HCT116 (cell line): ENCODE results near the gene PRKCD. TPM values are rescaled to one million over a fixed set of nuclear protein-coding genes. Genes with fewer than 3 reads are reported as not detected.
A peak's percentile ranks its signal among the peaks of the same experiment; 100 is the strongest.

ENCODE experiments used
- ATAC-seq: fragments of 200-7000 bp; cut with Tn5 transposase; 2 replicates; pipeline ENCODE4 v1.9.1; 2020; ENCODE audit warnings: mild to moderate bottlenecking, moderate library complexity
- BruUV-seq: library from RNA; stranded (reverse); fragments of 400-500 nt; replicated peaks from 2 replicates; lab custom pipeline; 2021; lab: Mats Ljungman, UMichigan
- CTCF ChIA-PET: fragments of 300-600 bp; sonication (Branson Sonifier 250); formaldehyde crosslinking; loops from one replicate; lab custom pipeline; 2021; ENCODE audit warnings: antibody characterized with exemption; lab: Charles Lee
- POLR2A ChIA-PET: fragments of 300-600, 350-600 bp; sonication (Branson Sonifier 250); formaldehyde crosslinking; loops from one replicate; lab custom pipeline; 2021; ENCODE audit warnings: antibody characterized with exemption; lab: Charles Lee
- RAD21 ChIA-PET, 2 experiments: fragments of 300-600 bp; sonication (Branson Sonifier 250); formaldehyde crosslinking; loops; one replicate each; lab custom pipeline; 2023; ENCODE audit warnings: low total read pairs in 2 of 2; ENCODE audit not compliant: uncharacterized antibody in 2 of 2, unreplicated experiment in 2 of 2, low non-redundant PET in 1 of 2; lab: Charles Lee
- DNase-seq: peaks from one replicate; pipeline ENCODE4 v3.0.0-alpha.2; 2010; ENCODE audit warnings: low read depth, low spot score
- H2AFZ ChIP-seq: fragments of 200-600 bp; shearing (Covaris generic), sonication (generic); 2 replicates; pipeline ENCODE4 v1.6.1; 2017; ENCODE audit warnings: low read depth, mixed run types, mixed read lengths, antibody characterized with exemption, low read length; ENCODE audit not compliant: poor library complexity, severe bottlenecking
- H3K27ac ChIP-seq: 2 replicates; pipeline ENCODE4 v1.5.1; 2012; ENCODE audit warnings: low read depth, low read length
- H3K27me3 ChIP-seq: fragments of 200-600 bp; sonication (generic); 2 replicates; pipeline ENCODE4 v1.6.1; 2016; ENCODE audit warnings: mixed run types, low read length, mixed read lengths; ENCODE audit not compliant: insufficient read depth
- H3K36me3 ChIP-seq, 2 experiments: fragments of 200-500 bp in 1 of 2; fragments of 200-600 bp in 1 of 2; sonication (Bioruptor generic) in 1 of 2; sonication (generic) in 1 of 2; 2 replicates each; pipeline versions ENCODE4 v1.5.1 to v1.6.1; 2014 to 2016; ENCODE audit warnings: low read length in 2 of 2, inconsistent platforms in 1 of 2, mixed read lengths in 1 of 2, mixed run types in 1 of 2; ENCODE audit not compliant: insufficient read depth in 2 of 2, control insufficient read depth in 1 of 2
- H3K4me1 ChIP-seq, 2 experiments: fragments of 200-600 bp in 1 of 2; sonication (generic) in 1 of 2; 2 replicates each; pipeline versions ENCODE4 v1.5.1 to v1.6.1; 2012 to 2017; ENCODE audit warnings: low read length in 2 of 2, inconsistent platforms in 1 of 2, mild to moderate bottlenecking in 1 of 2, mixed read lengths in 1 of 2, mixed run types in 1 of 2, moderate library complexity in 1 of 2; ENCODE audit not compliant: insufficient read depth in 2 of 2, control insufficient read depth in 1 of 2
- H3K4me2 ChIP-seq: fragments of 200-600 bp; sonication (generic); 2 replicates; pipeline ENCODE4 v1.6.1; 2017; ENCODE audit warnings: mixed run types, low read length, mixed read lengths
- H3K4me3 ChIP-seq, 2 experiments: fragments of 200-600 bp in 1 of 2; sonication (generic) in 1 of 2; replicated peaks in 1 of 2; 2 replicates each; pipeline ENCODE4 v1.5.1; 2011 to 2016; ENCODE audit warnings: low read length in 2 of 2, control low read depth in 1 of 2, low read depth in 1 of 2, mild to moderate bottlenecking in 1 of 2, mixed read lengths in 1 of 2, mixed run types in 1 of 2
- H3K79me2 ChIP-seq: fragments of 200-600 bp; sonication (generic); 2 replicates; pipeline ENCODE4 v1.6.1; 2017; ENCODE audit warnings: mild to moderate bottlenecking, mixed run types, low read length, moderate library complexity, mixed read lengths; ENCODE audit not compliant: insufficient read depth
- H3K9ac ChIP-seq: fragments of 200-600 bp; sonication (generic); 2 replicates; pipeline ENCODE4 v1.6.1; 2016; ENCODE audit warnings: low read length, mixed read lengths
- H3K9me2 ChIP-seq: fragments of 200-600 bp; sonication (generic), shearing (Covaris generic); 2 replicates; pipeline ENCODE4 v1.6.1; 2017; ENCODE audit warnings: mixed run types, mild to moderate bottlenecking, moderate library complexity; ENCODE audit not compliant: insufficient read depth
- H3K9me3 ChIP-seq, 2 experiments: fragments of 200-500 bp in 1 of 2; fragments of 200-600 bp in 1 of 2; sonication (Bioruptor generic) in 1 of 2; sonication (generic) in 1 of 2; 2 replicates each; pipeline ENCODE4 v1.6.1; 2014 to 2017; ENCODE audit warnings: low read length in 2 of 2, mixed read lengths in 2 of 2, inconsistent platforms in 1 of 2, low read depth in 1 of 2, mild to moderate bottlenecking in 1 of 2, mixed run types in 1 of 2, moderate library complexity in 1 of 2; ENCODE audit not compliant: control insufficient read depth in 1 of 2, insufficient read depth in 1 of 2
- H4K20me1 ChIP-seq: fragments of 200-600 bp; sonication (generic), shearing (Covaris generic); 2 replicates; pipeline ENCODE4 v1.6.1; 2017; ENCODE audit warnings: mixed run types, mild to moderate bottlenecking, moderate library complexity; ENCODE audit not compliant: insufficient read depth
- CTCF ChIP-seq, 3 experiments: fragments of 200-600 bp in 1 of 3; sonication (generic) in 1 of 3; IDR thresholded peaks in 2 of 3; conservative IDR thresholded peaks in 1 of 3; 2 replicates each; pipeline ENCODE4 v1.5.1; 2012 to 2017; ENCODE audit warnings: low read depth in 2 of 3, low read length in 2 of 3, antibody characterized with exemption in 1 of 3, borderline replicate concordance in 1 of 3, control low read depth in 1 of 3, mild to moderate bottlenecking in 1 of 3, mixed read lengths in 1 of 3, mixed run types in 1 of 3, moderate library complexity in 1 of 3; ENCODE audit not compliant: insufficient read depth in 1 of 3
- EGR1 ChIP-seq: IDR thresholded peaks from 2 replicates; pipeline ENCODE4 v1.6.1; 2012; ENCODE audit warnings: low read depth
- EZH2 ChIP-seq: fragments of 200-600 bp; sonication (generic); IDR thresholded peaks from 2 replicates; pipeline ENCODE4 v1.6.1; 2017; ENCODE audit warnings: antibody characterized with exemption, mixed run types
- JUND ChIP-seq: IDR thresholded peaks from 2 replicates; pipeline ENCODE4 v1.6.1; 2012
- POLR2A ChIP-seq: IDR thresholded peaks from 2 replicates; pipeline ENCODE4 v1.7.0; 2011; ENCODE audit warnings: borderline replicate concordance; ENCODE audit not compliant: insufficient read depth, insufficient read length; ENCODE audit errors: extremely low read depth
- POLR2AphosphoS5 ChIP-seq: IDR thresholded peaks from 2 replicates; pipeline ENCODE4 v1.6.1; 2011; ENCODE audit warnings: mild to moderate bottlenecking, low read depth, low read length, moderate library complexity
- SIN3A ChIP-seq: IDR thresholded peaks from 2 replicates; pipeline ENCODE4 v1.6.1; 2012; ENCODE audit warnings: low read depth
- SP1 ChIP-seq: IDR thresholded peaks from 2 replicates; pipeline ENCODE4 v1.6.1; 2012; ENCODE audit warnings: low read depth
- SRF ChIP-seq: IDR thresholded peaks from 2 replicates; pipeline ENCODE4 v1.6.1; 2012; ENCODE audit warnings: low read depth
- TCF7L2 ChIP-seq: IDR thresholded peaks from 2 replicates; pipeline ENCODE4 v1.7.0; 2011; ENCODE audit warnings: borderline replicate concordance, inconsistent platforms; ENCODE audit not compliant: insufficient read depth, insufficient read length; ENCODE audit errors: extremely low read depth
- ZFX ChIP-seq: fragments of 450-650 bp; IDR thresholded peaks from 2 replicates; pipeline ENCODE4 v1.6.1; 2017
- intact Hi-C: fragments of 100-400 bp; cut with micrococcal nuclease; formaldehyde crosslinking; loops from 2 replicates; pipeline ENCODE4 v1.10.0; 2022
- total RNA-seq: library from RNA; stranded (reverse); gene quantifications from one replicate; pipeline ENCODE4 v1.2.1, GENCODE V29; 2021; ENCODE audit not compliant: unreplicated experiment
- TF ChIP-seq, protein P1 (sequence below): IDR thresholded peaks from 2 replicates; pipeline ENCODE4 v1.6.1; 2011; ENCODE audit warnings: mild to moderate bottlenecking, low read length, moderate library complexity; ENCODE audit not compliant: insufficient replicate concordance; ENCODE audit errors: extremely low read depth

PRKCD gene
- total RNA-seq, 1 experiment from 2014 or later, result 34.4 TPM

DNA sequence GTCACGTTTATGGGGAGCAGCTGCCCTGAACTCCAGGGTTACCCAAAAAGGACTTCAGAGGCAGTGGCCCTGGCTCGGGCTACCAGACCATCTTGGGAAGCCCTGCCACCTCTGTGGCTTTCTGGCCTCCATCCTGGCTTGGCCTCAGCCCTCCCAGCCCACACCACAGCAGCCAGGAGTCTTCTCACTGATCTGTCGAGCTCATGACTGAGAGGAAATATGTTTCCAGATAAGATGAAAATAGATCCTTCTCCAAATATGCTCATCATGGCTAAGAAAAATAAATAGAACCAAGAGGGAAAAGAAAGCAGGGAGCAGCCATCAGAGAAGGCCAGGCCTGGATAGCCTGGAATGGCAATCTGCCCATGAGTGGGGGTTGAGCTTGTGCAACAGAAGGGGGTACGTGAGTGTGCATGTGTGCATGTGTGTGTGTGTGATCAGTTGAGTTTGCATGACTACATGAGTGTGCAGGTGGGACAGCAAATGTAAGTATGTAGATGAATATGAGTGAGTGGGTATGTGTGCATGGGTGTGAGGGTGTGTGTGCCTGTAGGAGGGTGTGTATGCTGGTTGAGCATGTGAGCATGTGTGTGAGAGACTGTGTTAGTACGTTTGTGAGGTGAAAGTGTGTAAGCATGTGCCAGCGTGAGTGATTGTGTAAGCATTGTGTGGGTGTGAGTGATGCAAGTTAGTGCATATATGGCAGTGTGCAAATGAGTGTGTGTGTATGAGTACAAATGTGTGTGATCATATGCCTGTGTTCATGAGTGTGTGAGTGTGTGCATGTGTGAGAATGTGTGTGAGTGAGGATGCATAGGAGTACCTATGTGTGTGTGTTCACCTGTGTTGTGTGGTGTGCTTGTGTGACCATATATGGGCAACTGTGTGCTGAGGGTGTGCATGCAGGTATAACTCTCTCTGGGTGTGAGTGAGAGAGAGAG lies 20.8 kb upstream of the PRKCD start:
- RAD21 ChIA-PET, result no interaction called here
- no peak overlapping the region for H3K27ac ChIP-seq
- no peak overlapping the region for H3K9ac ChIP-seq
- H3K36me3 ChIP-seq, result no peaks in the 10 kb centered on the region
- no peak overlapping the region for H3K4me3 ChIP-seq
- no peak overlapping the region for H2AFZ ChIP-seq
- peaks cover 0 to 4% of the 10 kb centered on the region in 2 experiments; a peak in 2 of 4 replicates for H3K4me1 ChIP-seq
- intact Hi-C loops, result no loop called here
- CTCF ChIA-PET, result no interaction called here
- H3K27me3 ChIP-seq, result no peaks in the 10 kb centered on the region
- H3K9me2 ChIP-seq, result no peaks in the 10 kb centered on the region
- TF ChIP-seq SP1 (no peak), EGR1 (no peak), SRF (peak; percentile 59; the same call in 1 of the 2 replicates), POLR2AphosphoS5 (no peak)
- H3K9me3 ChIP-seq, result no peaks in the 10 kb centered on the region
- no peaks in the 10 kb centered on the region for H4K20me1 ChIP-seq
- no peak overlapping the region for H3K4me2 ChIP-seq
- ATAC-seq, result 0 out of 2 replicates have a peak, but pooled peaks have one; percentile 32
- H3K79me2 ChIP-seq, result no peaks in the 10 kb centered on the region
- BruUV-seq, result no TSS peak
- DNase-seq, result no peak
- POLR2A ChIA-PET, result no interaction called here

- Histone ChIP-seq H3K4me2 (no peak overlapping the region), H3K4me1 (peaks cover 0 to 4% of the 10 kb centered on the region in 2 experiments; a peak in 2 of 4 replicates), H3K27ac (no peak overlapping the region), H3K79me2 (no peaks in the 10 kb centered on the region)
- DNase-seq, result no peak
- TF ChIP-seq JUND, result no peak
- no peak for TF ChIP-seq ZFX
- TF ChIP-seq EGR1, result no peak
- no peak for TF ChIP-seq POLR2A
- TF ChIP-seq, protein P1, sequence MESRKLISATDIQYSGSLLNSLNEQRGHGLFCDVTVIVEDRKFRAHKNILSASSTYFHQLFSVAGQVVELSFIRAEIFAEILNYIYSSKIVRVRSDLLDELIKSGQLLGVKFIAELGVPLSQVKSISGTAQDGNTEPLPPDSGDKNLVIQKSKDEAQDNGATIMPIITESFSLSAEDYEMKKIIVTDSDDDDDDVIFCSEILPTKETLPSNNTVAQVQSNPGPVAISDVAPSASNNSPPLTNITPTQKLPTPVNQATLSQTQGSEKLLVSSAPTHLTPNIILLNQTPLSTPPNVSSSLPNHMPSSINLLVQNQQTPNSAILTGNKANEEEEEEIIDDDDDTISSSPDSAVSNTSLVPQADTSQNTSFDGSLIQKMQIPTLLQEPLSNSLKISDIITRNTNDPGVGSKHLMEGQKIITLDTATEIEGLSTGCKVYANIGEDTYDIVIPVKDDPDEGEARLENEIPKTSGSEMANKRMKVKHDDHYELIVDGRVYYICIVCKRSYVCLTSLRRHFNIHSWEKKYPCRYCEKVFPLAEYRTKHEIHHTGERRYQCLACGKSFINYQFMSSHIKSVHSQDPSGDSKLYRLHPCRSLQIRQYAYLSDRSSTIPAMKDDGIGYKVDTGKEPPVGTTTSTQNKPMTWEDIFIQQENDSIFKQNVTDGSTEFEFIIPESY, result no peak
- TF ChIP-seq SIN3A, result no peak
- TF ChIP-seq CTCF (IDR thresholded peaks at IDR 0.05 in 2 of 3, conservative IDR thresholded peaks at IDR 0.05 in 1 of 3; ENCODE audit: borderline replicate concordance in 1 of 3, insufficient read depth in 1 of 3, low read depth in 2 of 3, low read length in 2 of 3), result no peak
- TF ChIP-seq TCF7L2, result no peak
- TF ChIP-seq POLR2AphosphoS5, result no peak
- TF ChIP-seq EZH2, result no peak
- TF ChIP-seq, all 23 proteins: peak for 0
- H2AFZ ChIP-seq, result no peak overlapping the region
- intact Hi-C loops, result no loop called here
- H3K9ac ChIP-seq, result no peak overlapping the region
- no peaks in the 10 kb centered on the region for H3K9me3 ChIP-seq
- no TSS peak for BruUV-seq
- H4K20me1 ChIP-seq, result no peaks in the 10 kb centered on the region
- peak; percentile 41; the same call in 1 of the 2 replicates for ATAC-seq
- H3K4me3 ChIP-seq, result no peak overlapping the region
- ChIA-PET POLR2A (interaction anchor here (1.1 to 1.8 kb wide), 2 partner anchors 9 to 19 kb away, joined by 3 to 5 read pairs; partner anchors contain the start of gene PRKCD), CTCF (interaction anchor here (0.8 kb wide), 1 partner anchor 9 kb away, joined by 4 read pairs; no protein-coding TSS in a partner anchor), RAD21 (no interaction called here)
- H3K27me3 ChIP-seq, result no peaks in the 10 kb centered on the region
- no peaks in the 10 kb centered on the region for H3K9me2 ChIP-seq
- H3K36me3 ChIP-seq, result no peaks in the 10 kb centered on the region
Observed at GRCh38 chr3:53140847-53141845, 19.9 kb upstream of the PRKCD start.
